Activated naive CD4-positive, alpha-beta T cell treated with anti-CD3 and anti-CD28 coated beads for 36 hours (primary cell): ENCODE measurements around the gene FBXO3. TPM values are rescaled to one million over a fixed set of nuclear protein-coding genes. Genes with fewer than 3 reads are reported as not detected.
"Not testable (repeated sequence)": the region's sequence is repeated elsewhere in the genome, so short reads cannot be mapped to it uniquely, and the experiment has no call there.

Source experiments
- CTCF ChIA-PET: fragments of 350-600 bp; sonication (Branson Sonifier 250); formaldehyde crosslinking; loops from one replicate; lab custom pipeline; 2021; ENCODE audit warnings: antibody characterized with exemption; lab: Charles Lee
- DNase-seq: peaks from one replicate; pipeline ENCODE4 v3.0.0-alpha.2; 2020
- H3K27ac Mint-ChIP-seq: one replicate; pipeline ENCODE4 v1.8.0; 2021; ENCODE audit warnings: mild to moderate bottlenecking, mixed read lengths
- H3K27me3 Mint-ChIP-seq: one replicate; pipeline ENCODE4 v1.8.0; 2021; ENCODE audit warnings: low read depth, mixed read lengths
- H3K36me3 Mint-ChIP-seq: one replicate; pipeline ENCODE4 v1.8.0; 2021; ENCODE audit warnings: low read depth, mixed read lengths
- H3K4me1 Mint-ChIP-seq: one replicate; pipeline ENCODE4 v1.8.0; 2021; ENCODE audit warnings: low read depth, mixed read lengths
- H3K4me3 Mint-ChIP-seq: one replicate; pipeline ENCODE4 v1.8.0; 2021; ENCODE audit warnings: mild to moderate bottlenecking, moderate library complexity, mixed read lengths
- H3K9me3 Mint-ChIP-seq: one replicate; pipeline ENCODE4 v1.8.0; 2021; ENCODE audit warnings: mixed read lengths
- intact Hi-C: fragments of 100-400 bp; cut with micrococcal nuclease; formaldehyde crosslinking; loops from one replicate; pipeline ENCODE4 v1.15.1; 2023
- total RNA-seq, 2 experiments: library from RNA; stranded (reverse); gene quantifications; one replicate each; pipeline ENCODE4 v1.2.3, GENCODE V29; 2021

Gene FBXO3
- total RNA-seq, 2 experiments from 2014 or later, result 12.2 to 12.9 TPM

GRCh38 chr11:33736148-33736812 is 38.0 kb downstream of the FBXO3 start, which contains the start of gene CD59:
TSS of gene CD59 (minus strand) at chr11:33736423. CDS start at chr11:33722445, 13,978 bp downstream.
- H3K27ac Mint-ChIP-seq, result peak within 1 kb of the TSS; percentile 61
- H3K4me1 Mint-ChIP-seq, result peaks cover 33% of the 10 kb centered on the region
- no peaks in the 10 kb centered on the region for H3K27me3 Mint-ChIP-seq
- CTCF ChIA-PET, result interaction anchor here (0.6 to 1.3 kb wide), 7 partner anchors 20 to 825 kb away, joined by 3 to 6 read pairs (median 3); no protein-coding TSS in a partner anchor
- intact Hi-C loops, result loop anchor here (1.0 to 10.0 kb wide), 8 partner anchors 36 to 841 kb away; partner anchors contain the start of genes C11orf91, CAT, CSTF3 and FBXO3
- peak within 1 kb of the TSS; percentile 78 for H3K4me3 Mint-ChIP-seq
- DNase-seq, result peak; percentile 95
- no peaks in the 10 kb centered on the region for H3K9me3 Mint-ChIP-seq
- peaks cover 10% of the 10 kb centered on the region for H3K36me3 Mint-ChIP-seq

- CTCF ChIA-PET, result interaction anchor here (1.2 to 2.4 kb wide), 2 partner anchors 19 kb away, joined by 4 to 11 read pairs; no protein-coding TSS in a partner anchor
- peak; percentile 58 for DNase-seq
- peak overlapping the region; percentile 78 for H3K4me3 Mint-ChIP-seq
- intact Hi-C loops, result loop anchor here (1.0 to 10.0 kb wide), 9 partner anchors 35 to 841 kb away; partner anchors contain the start of genes C11orf91, CAPRIN1, CAT and CSTF3
- no peaks in the 10 kb centered on the region for H3K27me3 Mint-ChIP-seq
- peaks cover 33% of the 10 kb centered on the region for H3K4me1 Mint-ChIP-seq
- peaks cover 10% of the 10 kb centered on the region for H3K36me3 Mint-ChIP-seq
- H3K27ac Mint-ChIP-seq, result peak overlapping the region; percentile 61
- H3K9me3 Mint-ChIP-seq, result no peaks in the 10 kb centered on the region
These were observed 38.8 kb downstream of the FBXO3 start for GRCh38 chr11:33735271-33736147.

- Mint-ChIP-seq H3K27ac (peak overlapping the region; percentile 61), H3K9me3 (no peaks in the 10 kb centered on the region), H3K4me1 (peaks cover 33% of the 10 kb centered on the region), H3K36me3 (peaks cover 10% of the 10 kb centered on the region), H3K27me3 (no peaks in the 10 kb centered on the region), H3K4me3 (peak overlapping the region; percentile 78)
- CTCF ChIA-PET, result interaction anchor here (0.5 to 2.4 kb wide), 4 partner anchors 8 to 39 kb away, joined by 3 to 11 read pairs (median 8); no protein-coding TSS in a partner anchor
- no peak for DNase-seq
- intact Hi-C loops, result loop anchor here (1.0 to 10.0 kb wide), 7 partner anchors 158 to 722 kb away; partner anchors contain the start of genes CAPRIN1, CAT, CSTF3 and HIPK3
These were observed 39.7 kb downstream of the FBXO3 start for GRCh38 chr11:33734441-33735270.

DNA sequence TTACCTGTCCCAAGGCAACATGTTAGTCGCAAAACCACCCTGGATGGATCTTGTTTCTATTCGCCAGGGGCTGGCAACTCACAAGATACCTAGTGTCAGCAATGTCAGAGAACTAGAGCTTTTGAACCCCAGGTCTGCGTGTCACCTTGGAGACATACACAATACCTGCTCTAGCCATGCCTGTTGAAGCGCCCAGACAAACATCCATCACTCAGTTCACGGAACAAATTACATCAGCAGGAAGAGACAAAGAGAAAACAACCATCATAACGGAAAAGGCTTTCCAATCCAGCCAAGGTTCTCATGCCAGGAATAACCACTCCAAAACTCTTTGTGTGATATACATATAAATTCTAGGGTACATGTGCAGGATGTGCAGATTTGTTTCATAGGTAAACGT is 40.3 kb downstream of the FBXO3 start:
- CTCF ChIA-PET, result interaction anchor here (0.5 to 2.4 kb wide), 4 partner anchors 9 to 278 kb away, joined by 3 to 11 read pairs (median 7); no protein-coding TSS in a partner anchor
- H3K4me3 Mint-ChIP-seq, result no peak overlapping the region
- DNase-seq, result no peak
- no peaks in the 10 kb centered on the region for H3K9me3 Mint-ChIP-seq
- intact Hi-C loops, result loop anchor here (5.0 to 10.0 kb wide), 2 partner anchors 158 to 511 kb away; partner anchors contain the start of gene LMO2
- H3K27me3 Mint-ChIP-seq, result no peaks in the 10 kb centered on the region
- H3K36me3 Mint-ChIP-seq, result peaks cover 12% of the 10 kb centered on the region
- H3K27ac Mint-ChIP-seq, result no peak overlapping the region
- H3K4me1 Mint-ChIP-seq, result peaks cover 36% of the 10 kb centered on the region

DNA sequence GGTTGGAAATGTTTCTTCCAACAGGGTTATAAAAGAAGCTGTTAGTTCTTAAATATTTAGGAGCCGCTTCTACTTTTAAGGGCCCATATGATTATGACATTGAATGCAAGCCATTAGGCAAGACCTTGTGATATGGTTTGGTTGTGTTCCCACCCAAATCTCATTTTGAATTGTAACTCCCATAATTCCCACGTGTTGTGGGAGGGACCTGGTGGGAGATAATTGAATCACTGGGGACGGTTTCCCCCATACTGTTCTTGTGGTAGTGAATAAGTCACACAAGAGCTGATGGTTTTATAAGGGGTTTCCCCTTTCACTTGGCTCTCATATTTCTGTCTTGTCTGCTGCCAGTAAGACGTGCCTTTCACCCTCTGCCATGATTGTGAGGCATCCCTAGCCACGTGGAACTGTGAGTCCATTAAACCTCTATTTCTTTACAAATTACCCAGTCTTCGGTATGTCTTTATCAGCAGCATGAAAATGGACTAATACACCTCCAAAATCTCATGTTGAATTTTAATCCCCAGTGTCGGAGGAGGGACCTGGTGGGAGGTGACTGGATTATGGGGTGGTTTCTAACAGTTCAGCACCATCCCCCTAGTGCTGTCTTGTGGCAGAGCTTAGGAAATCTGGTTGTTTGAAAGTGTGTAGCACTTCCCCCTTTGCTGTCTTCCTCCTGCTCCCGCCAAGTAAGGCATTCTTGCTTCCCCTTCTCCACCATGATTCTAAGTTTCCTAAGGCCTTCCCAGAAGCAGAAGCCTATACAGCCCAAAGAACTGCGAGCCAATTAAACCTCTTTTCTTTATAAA is 42.4 kb downstream of the FBXO3 start:
- H3K4me1 Mint-ChIP-seq, result peaks cover 36% of the 10 kb centered on the region

DNA sequence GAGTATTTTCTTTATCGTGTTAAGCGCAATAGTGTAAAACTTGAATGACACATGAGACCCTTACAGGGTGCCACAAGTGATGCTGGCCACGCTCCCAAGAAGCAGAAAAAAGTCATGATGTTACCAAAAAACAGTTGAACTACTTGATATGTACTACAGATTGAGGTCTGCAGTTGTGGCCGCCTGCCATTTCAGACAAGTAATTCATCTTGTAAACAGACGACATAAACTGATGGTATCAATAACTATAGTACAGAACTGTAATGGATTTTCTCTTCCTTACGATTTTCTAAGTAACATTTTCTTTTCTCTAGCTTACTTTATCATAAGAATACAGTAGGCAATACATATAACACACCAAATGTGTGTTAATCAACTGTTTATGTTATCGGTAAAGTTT is 43.6 kb downstream of the FBXO3 start:
- Mint-ChIP-seq H3K4me1 (peaks cover 34% of the 10 kb centered on the region), H3K36me3 (peaks cover 18% of the 10 kb centered on the region), H3K9me3 (no peaks in the 10 kb centered on the region), H3K27ac (no peak overlapping the region), H3K4me3 (no peak overlapping the region), H3K27me3 (no peaks in the 10 kb centered on the region)
- intact Hi-C loops, result loop anchor here (1.0 to 10.0 kb wide), 3 partner anchors 7 to 514 kb away; partner anchors contain the start of gene LMO2
- CTCF ChIA-PET, result interaction anchor here (0.7 kb wide), 1 partner anchor 21 kb away, joined by 3 read pairs; no protein-coding TSS in a partner anchor
- no peak for DNase-seq

More for the DNA sequence above, 42.4 kb downstream of the FBXO3 start:
- H3K27me3 Mint-ChIP-seq, result no peaks in the 10 kb centered on the region
- CTCF ChIA-PET, result no interaction called here
- peak; percentile 65 for DNase-seq
- no peak overlapping the region for H3K27ac Mint-ChIP-seq
- intact Hi-C loops, result loop anchor here (1.0 to 10.0 kb wide), 4 partner anchors 9 to 513 kb away; partner anchors contain the start of gene LMO2
- no peaks in the 10 kb centered on the region for H3K9me3 Mint-ChIP-seq
- H3K36me3 Mint-ChIP-seq, result peaks cover 18% of the 10 kb centered on the region
- H3K4me3 Mint-ChIP-seq, result no peak overlapping the region

DNA sequence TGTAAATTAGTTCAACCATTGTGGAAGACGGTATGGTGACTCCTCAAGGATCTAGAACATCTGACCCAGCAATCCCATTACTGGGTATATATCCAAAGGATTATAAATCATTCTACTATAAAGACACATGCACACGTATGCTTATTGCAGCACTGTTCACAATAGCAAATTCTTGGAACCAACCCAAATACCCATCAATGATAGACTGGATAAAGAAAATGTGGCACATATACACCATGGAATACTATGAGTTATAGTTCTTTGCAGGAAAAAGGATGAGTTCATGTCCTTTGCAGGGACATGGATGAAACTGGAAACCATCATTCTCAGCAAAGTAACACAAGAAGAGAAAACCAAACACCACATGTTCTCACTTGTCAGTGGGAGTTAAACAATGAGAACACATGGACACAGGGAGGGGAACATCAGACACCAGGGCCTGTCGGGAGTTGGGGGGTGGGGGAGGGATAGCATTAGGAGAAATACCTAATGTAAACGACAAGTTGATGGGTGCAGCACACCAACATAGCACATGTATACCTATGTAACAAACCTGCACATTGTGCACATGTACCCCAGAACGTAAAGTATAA is 45.2 kb downstream of the FBXO3 start:
- CTCF ChIA-PET, H3K27me3 Mint-ChIP-seq, H3K27ac Mint-ChIP-seq, H3K4me3 Mint-ChIP-seq, DNase-seq, H3K9me3 Mint-ChIP-seq, intact Hi-C loops: not testable (repeated sequence)
- Mint-ChIP-seq H3K4me1 (peaks cover 30% of the 10 kb centered on the region), H3K36me3 (peaks cover 18% of the 10 kb centered on the region)

GRCh38 chr11:33727539-33727938 is 46.8 kb downstream of the FBXO3 start:
- H3K9me3 Mint-ChIP-seq, intact Hi-C loops, H3K4me3 Mint-ChIP-seq, H3K27ac Mint-ChIP-seq, H3K27me3 Mint-ChIP-seq, DNase-seq: not testable (repeated sequence)
- H3K36me3 Mint-ChIP-seq, result peaks cover 11% of the 10 kb centered on the region
- peaks cover 34% of the 10 kb centered on the region for H3K4me1 Mint-ChIP-seq
- CTCF ChIA-PET, result interaction anchor here (1.0 kb wide), 1 partner anchor 12 kb away, joined by 4 read pairs; no protein-coding TSS in a partner anchor

- Mint-ChIP-seq H3K36me3 (peaks cover 11% of the 10 kb centered on the region), H3K4me3 (no peak overlapping the region), H3K9me3 (no peaks in the 10 kb centered on the region), H3K27me3 (no peaks in the 10 kb centered on the region), H3K4me1 (peaks cover 32% of the 10 kb centered on the region), H3K27ac (no peak overlapping the region)
- no peak for DNase-seq
- CTCF ChIA-PET, result interaction anchor here (3.3 kb wide), 1 partner anchor 17 kb away, joined by 13 read pairs; no protein-coding TSS in a partner anchor
- intact Hi-C loops, result no loop called here
These were observed 48.8 kb downstream of the FBXO3 start for GRCh38 chr11:33725496-33725895.

- intact Hi-C loops, result no loop called here
- Mint-ChIP-seq H3K36me3 (peaks cover 17% of the 10 kb centered on the region), H3K4me1 (peaks cover 32% of the 10 kb centered on the region), H3K27me3 (no peaks in the 10 kb centered on the region), H3K27ac (no peak overlapping the region), H3K4me3 (no peak overlapping the region), H3K9me3 (no peaks in the 10 kb centered on the region)
- DNase-seq, result no peak
- CTCF ChIA-PET, result interaction anchor here (3.3 kb wide), 1 partner anchor 18 kb away, joined by 13 read pairs; no protein-coding TSS in a partner anchor
These were observed 49.7 kb downstream of the FBXO3 start for GRCh38 chr11:33724644-33725035.
